Naive thymus-derived CD4-positive, alpha-beta T cell (primary cell): ENCODE measurements around the gene FAAH. TPM values are rescaled to one million over a fixed set of nuclear protein-coding genes. Genes with fewer than 3 reads are reported as not detected.

Experiments used
- ATAC-seq: fragments of 150-1000 bp; cut with Tn5 transposase; 2 replicates; pipeline ENCODE4 v1.10.0; 2021; ENCODE audit warnings: mild to moderate bottlenecking, moderate library complexity
- CTCF ChIA-PET: fragments of 350-600 bp; sonication (Branson Sonifier 250); formaldehyde crosslinking; loops from one replicate; lab custom pipeline; 2021; ENCODE audit warnings: antibody characterized with exemption; lab: Charles Lee
- POLR2A ChIA-PET: fragments of 350-600 bp; sonication (Branson Sonifier 250); formaldehyde crosslinking; loops from one replicate; lab custom pipeline; 2021; ENCODE audit warnings: antibody characterized with exemption, inconsistent platforms; lab: Charles Lee
- DNase-seq, 9 donors: peaks; one replicate each; pipeline versions ENCODE4 v3.0.0 to v3.0.0-alpha.2; 2020 to 2022; ENCODE audit warnings: mixed read lengths in 1 of 9
- H3K27ac ChIP-seq: one replicate; pipeline ENCODE4 v1.7.0; 2013; ENCODE audit warnings: mild to moderate bottlenecking, low read depth, low read length, moderate library complexity
- H3K27me3 ChIP-seq, 2 donors: one replicate each; pipeline ENCODE4 v1.7.0; 2013; ENCODE audit warnings: low read length in 2 of 2, mild to moderate bottlenecking in 2 of 2, moderate library complexity in 2 of 2; ENCODE audit not compliant: control insufficient read depth in 2 of 2, insufficient read depth in 2 of 2
- H3K36me3 ChIP-seq, 3 experiments: 1 replicate in 2 of 3; 2 replicates in 1 of 3; pipeline ENCODE4 v1.7.0; 2013; ENCODE audit warnings: low read length in 3 of 3, mild to moderate bottlenecking in 3 of 3, moderate library complexity in 1 of 3; ENCODE audit not compliant: insufficient read depth in 3 of 3, control insufficient read depth in 2 of 3
- H3K4me1 ChIP-seq, 2 donors: one replicate each; pipeline ENCODE4 v1.7.0; 2013; ENCODE audit warnings: low read length in 2 of 2, mild to moderate bottlenecking in 2 of 2, moderate library complexity in 1 of 2; ENCODE audit not compliant: control insufficient read depth in 2 of 2, insufficient read depth in 2 of 2
- H3K4me3 ChIP-seq: 2 replicates; pipeline ENCODE4 v1.7.0; 2013; ENCODE audit warnings: mild to moderate bottlenecking, low read length
- H3K9me3 ChIP-seq, 3 experiments: 1 replicate in 2 of 3; 2 replicates in 1 of 3; pipeline ENCODE4 v1.7.0; 2013; ENCODE audit warnings: low read length in 3 of 3; ENCODE audit not compliant: control insufficient read depth in 2 of 3
- H3K27ac Mint-ChIP-seq, 9 donors: one replicate each; pipeline ENCODE4 v1.8.0; 2020 to 2022; ENCODE audit warnings: mixed read lengths in 9 of 9, mild to moderate bottlenecking in 8 of 9, moderate library complexity in 5 of 9, inconsistent platforms in 2 of 9
- H3K27me3 Mint-ChIP-seq, 5 donors: one replicate each; pipeline ENCODE4 v1.8.0; 2021 to 2022; ENCODE audit warnings: mixed read lengths in 5 of 5, mild to moderate bottlenecking in 1 of 5
- H3K36me3 Mint-ChIP-seq, 5 donors: one replicate each; pipeline ENCODE4 v1.8.0; 2020 to 2022; ENCODE audit warnings: mixed read lengths in 5 of 5, mild to moderate bottlenecking in 3 of 5, inconsistent platforms in 1 of 5
- H3K4me1 Mint-ChIP-seq, 7 donors: one replicate each; pipeline ENCODE4 v1.8.0; 2020 to 2022; ENCODE audit warnings: mixed read lengths in 7 of 7, mild to moderate bottlenecking in 3 of 7, inconsistent platforms in 1 of 7
- H3K4me3 Mint-ChIP-seq, 10 donors: one replicate each; pipeline ENCODE4 v1.8.0; 2020 to 2022; ENCODE audit warnings: mild to moderate bottlenecking in 10 of 10, mixed read lengths in 10 of 10, moderate library complexity in 6 of 10, inconsistent platforms in 2 of 10
- H3K9me3 Mint-ChIP-seq, 11 donors: one replicate each; pipeline ENCODE4 v1.8.0; 2020 to 2022; ENCODE audit warnings: mixed read lengths in 11 of 11, mild to moderate bottlenecking in 4 of 11, inconsistent platforms in 1 of 11, moderate library complexity in 1 of 11
- intact Hi-C, 2 donors: fragments of 100-400 bp; cut with micrococcal nuclease; formaldehyde crosslinking; loops; one replicate each; pipeline ENCODE4 v1.15.1; 2023
- polyA plus RNA-seq, 2 donors: library from polyadenylated mRNA; unstranded; fragments of 300-500 nt; fragmentation: Illumina TruSeq; gene quantifications; one replicate each; pipeline ENCODE4 v1.2.3, GENCODE V29; 2021
- total RNA-seq, 6 experiments: library from RNA in 5 of 6; stranded (reverse) in 5 of 6; gene quantifications; 1 replicate in 5 of 6; 2 replicates in 1 of 6; pipeline ENCODE4 v1.2.3 and lab custom pipeline; 2021 to 2026

Gene FAAH
- total and polyA plus RNA-seq, 7 experiments from 2014 or later, result 1.6 to 17.1 (median 8.3) TPM

DNA sequence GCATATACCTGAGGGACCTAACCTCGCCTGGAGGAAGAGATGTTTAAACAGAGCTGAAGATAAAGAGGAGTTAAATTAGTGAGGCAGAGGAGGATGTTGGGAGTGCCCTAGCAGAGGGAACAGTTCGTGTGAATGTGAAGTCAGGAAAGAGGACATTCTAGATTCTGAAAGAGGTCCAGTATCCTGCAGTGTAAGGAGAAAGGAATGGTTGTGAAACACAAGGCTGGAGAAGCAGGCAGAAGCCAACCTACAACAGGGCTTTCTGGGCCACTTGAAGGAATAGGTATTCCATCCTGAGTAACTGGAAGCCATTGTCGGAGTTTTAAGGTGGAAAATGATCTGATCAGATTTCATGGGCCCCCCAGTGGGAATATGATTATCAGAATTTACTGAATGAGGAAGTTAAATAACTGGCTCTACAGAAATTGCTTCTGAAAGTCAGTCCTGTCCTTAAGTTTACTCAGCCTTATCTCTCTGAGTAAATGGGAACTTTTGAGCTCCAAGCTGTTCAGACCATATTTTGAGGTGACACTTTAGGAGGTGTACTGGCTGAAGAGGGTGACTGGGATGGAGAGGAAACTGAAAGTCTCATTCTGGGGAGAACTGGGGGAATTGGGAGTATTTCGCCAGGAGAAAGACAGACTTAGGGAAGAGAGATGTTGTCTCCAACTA is 24.4 kb upstream of the FAAH start:
- peaks cover 11 to 35% (median 26%) of the 10 kb centered on the region in 5 donors for H3K36me3 Mint-ChIP-seq
- H3K4me1 Mint-ChIP-seq, result peaks cover 0 to 5% (median 0%) of the 10 kb centered on the region in 7 donors
- CTCF ChIA-PET, result interaction anchor here (0.7 kb wide), 1 partner anchor 47 kb away, joined by 3 read pairs; no protein-coding TSS in a partner anchor

DNA sequence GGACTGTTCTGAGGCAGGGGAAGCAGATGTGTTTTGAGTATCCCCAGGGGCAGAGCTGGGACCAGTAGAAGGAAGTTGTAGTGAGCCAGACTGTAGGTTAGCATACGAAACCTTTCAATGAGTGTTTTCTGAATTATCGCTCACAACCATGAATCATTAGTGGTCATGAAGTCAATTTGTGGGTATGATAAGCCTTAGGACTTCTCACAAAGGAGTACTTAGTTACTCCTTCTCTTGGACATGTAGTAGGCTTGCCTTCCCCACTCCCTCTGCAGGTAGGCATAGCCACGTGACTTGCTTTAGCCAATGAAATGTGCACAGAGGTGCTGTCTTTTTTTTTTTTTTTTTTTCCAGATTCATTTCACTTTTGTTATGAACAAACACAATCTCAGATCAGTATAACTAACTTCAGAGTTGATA is 23.9 kb upstream of the FAAH start:
- intact Hi-C loops, result no loop called here
- Histone ChIP-seq H3K27me3 (no peaks in the 10 kb centered on the region), H3K27ac (no peak overlapping the region), H3K4me3 (no peak overlapping the region), H3K4me1 (no peaks in the 10 kb centered on the region), H3K36me3 (peaks cover 0 to 11% (median 0%) of the 10 kb centered on the region in 3 experiments), H3K9me3 (no peaks in the 10 kb centered on the region)
- ChIA-PET POLR2A (interaction anchor here (0.6 kb wide), 1 partner anchor 667 kb away, joined by 3 read pairs; no protein-coding TSS in a partner anchor), CTCF (interaction anchor here (0.7 kb wide), 1 partner anchor 46 kb away, joined by 3 read pairs; no protein-coding TSS in a partner anchor)
- peaks cover 0 to 5% (median 0%) of the 10 kb centered on the region in 7 donors for H3K4me1 Mint-ChIP-seq
- ATAC-seq, result peak; percentile 53
- H3K36me3 Mint-ChIP-seq, result peaks cover 5 to 29% (median 21%) of the 10 kb centered on the region in 5 donors
- H3K9me3 Mint-ChIP-seq, result no peaks in the 10 kb centered on the region
- no peak for DNase-seq
- peak overlapping the region in 1 of 9 donors; percentile 49 for H3K27ac Mint-ChIP-seq
- H3K27me3 Mint-ChIP-seq, result no peaks in the 10 kb centered on the region
- H3K4me3 Mint-ChIP-seq, result no peak overlapping the region

More for the DNA sequence above, 24.4 kb upstream of the FAAH start:
- Histone ChIP-seq H3K27ac (no peak overlapping the region), H3K36me3 (peaks cover 0 to 13% (median 4%) of the 10 kb centered on the region in 3 experiments), H3K27me3 (no peaks in the 10 kb centered on the region), H3K4me1 (no peaks in the 10 kb centered on the region), H3K4me3 (no peak overlapping the region), H3K9me3 (no peaks in the 10 kb centered on the region)
- intact Hi-C loops, result no loop called here
- ATAC-seq (no peak), DNase-seq (no peak)
- Mint-ChIP-seq H3K9me3 (no peaks in the 10 kb centered on the region), H3K4me3 (no peak overlapping the region), H3K27me3 (no peaks in the 10 kb centered on the region), H3K27ac (peak overlapping the region in 2 of 9 donors; percentile 3 to 49)
- POLR2A ChIA-PET, result interaction anchor here (0.6 kb wide), 1 partner anchor 667 kb away, joined by 3 read pairs; no protein-coding TSS in a partner anchor

DNA sequence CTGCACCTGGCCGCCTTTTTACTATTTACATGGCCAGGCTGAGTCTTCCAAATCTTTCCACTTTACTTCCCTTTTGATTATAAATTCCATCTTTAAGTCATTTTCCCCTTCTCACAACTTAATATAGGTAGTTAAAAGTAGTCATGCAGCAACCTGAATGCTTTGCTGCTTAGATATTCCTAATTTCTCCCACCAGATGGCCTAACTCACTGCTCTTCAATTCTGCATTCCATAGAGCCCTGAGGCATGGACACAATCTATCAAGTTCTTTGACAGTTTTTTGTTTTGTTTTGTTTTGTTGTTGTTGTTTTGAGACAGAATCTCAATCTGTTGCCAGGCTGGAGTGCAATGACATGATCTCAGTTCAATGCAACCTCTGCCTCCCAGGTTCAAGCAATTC is 21.7 kb upstream of the FAAH start:
- H3K36me3 Mint-ChIP-seq, result peaks cover 5 to 31% (median 21%) of the 10 kb centered on the region in 5 donors
- POLR2A ChIA-PET, result no interaction called here
- ATAC-seq, result no peak

DNA sequence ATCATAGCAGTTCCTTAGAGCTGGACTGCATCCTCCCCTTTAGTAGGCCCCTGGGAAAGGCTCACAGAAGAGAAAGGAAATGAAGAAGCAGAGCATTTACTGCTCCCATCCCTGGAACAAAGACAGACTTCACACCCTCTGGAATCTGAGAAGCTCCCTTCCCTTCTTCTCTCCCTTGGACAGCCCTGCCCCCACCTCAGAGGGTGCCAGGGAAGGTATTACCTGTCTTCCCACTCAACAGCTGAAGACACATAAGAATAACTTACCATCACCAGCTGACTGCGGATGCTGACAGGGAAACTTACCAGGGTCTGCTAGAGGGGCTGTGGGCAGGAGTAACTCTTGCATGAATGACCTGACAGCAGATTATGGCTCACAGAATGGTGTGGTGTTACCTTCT is 14.1 kb upstream of the FAAH start:
- H3K9me3 ChIP-seq, result peaks cover 0 to 3% (median 0%) of the 10 kb centered on the region in 3 experiments
- no peak for ATAC-seq
- H3K27ac Mint-ChIP-seq, result no peak overlapping the region
- no peak overlapping the region for H3K27ac ChIP-seq
- H3K4me3 Mint-ChIP-seq, result no peak overlapping the region
- peaks cover 3 to 12% (median 7%) of the 10 kb centered on the region in 11 donors for H3K9me3 Mint-ChIP-seq
- peaks cover 0 to 24% (median 11%) of the 10 kb centered on the region in 5 donors for H3K36me3 Mint-ChIP-seq
- H3K36me3 ChIP-seq, result no peaks in the 10 kb centered on the region
- ChIA-PET POLR2A (no interaction called here), CTCF (no interaction called here)
- no peak for DNase-seq
- no peaks in the 10 kb centered on the region for H3K27me3 Mint-ChIP-seq
- H3K4me1 ChIP-seq, result no peaks in the 10 kb centered on the region
- intact Hi-C loops, result no loop called here
- H3K4me1 Mint-ChIP-seq, result no peaks in the 10 kb centered on the region
- H3K27me3 ChIP-seq, result no peaks in the 10 kb centered on the region
- H3K4me3 ChIP-seq, result no peak overlapping the region

More for the DNA sequence above, 21.7 kb upstream of the FAAH start:
- CTCF ChIA-PET, result no interaction called here
- intact Hi-C loops, result no loop called here
- no peak for DNase-seq
- no peak overlapping the region for H3K27ac ChIP-seq
- no peak overlapping the region for H3K4me3 ChIP-seq
- no peaks in the 10 kb centered on the region for H3K9me3 Mint-ChIP-seq
- no peaks in the 10 kb centered on the region for H3K27me3 ChIP-seq
- no peaks in the 10 kb centered on the region for H3K4me1 ChIP-seq
- peak overlapping the region in 1 of 9 donors; percentile 57 for H3K27ac Mint-ChIP-seq
- H3K4me3 Mint-ChIP-seq, result no peak overlapping the region
- H3K4me1 Mint-ChIP-seq, result peaks cover 0 to 5% (median 0%) of the 10 kb centered on the region in 7 donors
- H3K36me3 ChIP-seq, result peaks cover 0 to 11% (median 0%) of the 10 kb centered on the region in 3 experiments
- no peaks in the 10 kb centered on the region for H3K27me3 Mint-ChIP-seq
- H3K9me3 ChIP-seq, result no peaks in the 10 kb centered on the region

DNA sequence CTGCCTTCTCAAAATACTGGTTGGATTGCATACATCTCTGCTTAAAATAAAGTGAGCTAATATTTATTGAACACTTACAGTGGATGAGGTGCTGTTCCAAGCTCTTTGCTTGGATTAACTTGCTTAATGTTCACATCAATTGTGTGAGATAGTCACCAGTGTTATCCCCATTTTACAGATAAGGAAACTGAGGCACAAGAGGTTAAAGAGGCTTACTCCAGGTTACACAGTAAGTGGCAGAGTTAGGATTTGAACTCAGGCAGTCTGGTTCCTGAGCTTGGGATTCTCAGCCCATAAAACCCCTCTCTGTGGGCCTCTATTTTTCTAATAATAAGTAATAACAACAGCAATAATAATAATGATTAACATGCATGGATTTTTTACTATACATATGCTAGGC is 13.6 kb upstream of the FAAH start:
- H3K4me3 Mint-ChIP-seq, result no peak overlapping the region
- H3K4me1 ChIP-seq, result no peaks in the 10 kb centered on the region
- H3K27me3 Mint-ChIP-seq, result no peaks in the 10 kb centered on the region
- ChIA-PET CTCF (no interaction called here), POLR2A (no interaction called here)
- H3K4me3 ChIP-seq, result no peak overlapping the region
- no peaks in the 10 kb centered on the region for H3K36me3 ChIP-seq
- DNase-seq, result no peak
- H3K36me3 Mint-ChIP-seq, result peaks cover 0 to 27% (median 14%) of the 10 kb centered on the region in 5 donors
- H3K4me1 Mint-ChIP-seq, result no peaks in the 10 kb centered on the region
- peaks cover 0 to 3% (median 0%) of the 10 kb centered on the region in 3 experiments for H3K9me3 ChIP-seq
- no peak for ATAC-seq
- H3K27ac Mint-ChIP-seq, result no peak overlapping the region
- H3K9me3 Mint-ChIP-seq, result peaks cover 3 to 15% (median 7%) of the 10 kb centered on the region in 11 donors
- intact Hi-C loops, result no loop called here
- no peak overlapping the region for H3K27ac ChIP-seq
- no peaks in the 10 kb centered on the region for H3K27me3 ChIP-seq

DNA sequence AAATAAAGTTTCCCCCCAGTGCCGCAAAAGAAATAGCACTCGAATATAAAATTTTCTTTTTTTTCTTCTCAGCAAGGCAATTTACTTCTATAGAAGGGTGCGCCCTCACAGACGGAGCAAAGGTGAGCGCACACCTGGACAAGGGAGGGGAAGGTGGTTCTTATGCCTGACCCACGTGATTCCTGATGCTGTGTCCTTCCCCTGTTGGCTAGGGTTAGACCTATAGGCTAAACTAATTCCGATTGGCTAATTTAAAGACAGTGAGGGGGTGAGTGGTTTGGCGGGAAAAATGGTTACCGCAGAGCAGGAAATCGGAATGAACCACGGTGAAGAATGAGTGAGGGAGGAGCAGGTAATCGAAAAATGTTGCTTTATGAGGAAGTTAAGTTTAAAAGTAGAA is 607 bp upstream of the FAAH start:
- Mint-ChIP-seq H3K27me3 (peaks cover 25 to 41% (median 32%) of the 10 kb centered on the region in 5 donors), H3K9me3 (peaks cover 0 to 20% (median 10%) of the 10 kb centered on the region in 11 donors), H3K4me3 (peak overlapping the region; percentile 68 to 93 (median 82)), H3K27ac (peak overlapping the region in 1 of 9 donors; percentile 66), H3K4me1 (peaks cover 0 to 23% (median 11%) of the 10 kb centered on the region in 7 donors), H3K36me3 (peaks cover 4 to 23% (median 13%) of the 10 kb centered on the region in 5 donors)
- ChIA-PET CTCF (no interaction called here), POLR2A (no interaction called here)
- intact Hi-C loops, result no loop called here
- Histone ChIP-seq H3K27me3 (no peaks in the 10 kb centered on the region), H3K36me3 (no peaks in the 10 kb centered on the region), H3K27ac (no peak overlapping the region), H3K9me3 (peaks cover 0 to 14% (median 0%) of the 10 kb centered on the region in 3 experiments), H3K4me3 (no peak overlapping the region), H3K4me1 (no peaks in the 10 kb centered on the region)
- DNase-seq (peak in 1 of 9 donors; percentile 2), ATAC-seq (no peak)
